Measurements from ENCODE around the gene MAML2. TPM values are rescaled to one million over a fixed set of nuclear protein-coding genes. Genes with fewer than 3 reads are reported as not detected.
"Not testable (repeated sequence)": the region's sequence is repeated elsewhere in the genome, so short reads cannot be mapped to it uniquely, and the experiment has no call there.

Gene MAML2
- total RNA-seq, 1 donor from 2014 or later = 5.2 TPM

DNA sequence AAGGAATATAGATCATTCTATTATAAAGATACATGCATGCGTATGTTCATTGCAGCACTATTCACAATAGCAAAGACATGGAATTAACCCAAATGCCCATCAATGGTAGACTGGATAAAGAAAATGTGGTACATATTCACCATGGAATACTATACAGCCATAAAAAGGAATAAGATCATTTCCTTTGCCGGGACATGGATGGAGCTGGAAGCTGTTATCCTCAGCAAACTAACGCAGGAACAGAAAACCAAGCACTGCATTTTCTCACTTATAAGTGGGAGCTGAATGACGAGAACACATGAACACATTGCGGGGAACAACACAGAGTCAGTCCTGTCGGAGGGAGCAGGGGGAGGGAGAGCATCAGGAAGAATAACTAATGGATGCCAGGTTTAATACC is 57.0 kb downstream of the MAML2 start:
- not testable (repeated sequence) for H3K27me3 ChIP-seq (ENCODE audit: control insufficient read depth in 3 of 3, insufficient read depth in 3 of 3, low read length in 3 of 3); H3K36me3 ChIP-seq (ENCODE audit: control insufficient read depth in 3 of 3, insufficient read depth in 3 of 3, low read length in 3 of 3); H3K9ac ChIP-seq (ENCODE audit: low read depth in 1 of 3, low read length in 3 of 3); H3K4me3 ChIP-seq (ENCODE audit: low read length in 3 of 3); H3K9me3 ChIP-seq (ENCODE audit: control insufficient read depth in 3 of 3, low read length in 3 of 3); H3K27ac ChIP-seq (ENCODE audit: low read depth, low read length); H3K4me1 ChIP-seq (ENCODE audit: control insufficient read depth in 3 of 3, insufficient read depth in 3 of 3, low read length in 3 of 3)

DNA sequence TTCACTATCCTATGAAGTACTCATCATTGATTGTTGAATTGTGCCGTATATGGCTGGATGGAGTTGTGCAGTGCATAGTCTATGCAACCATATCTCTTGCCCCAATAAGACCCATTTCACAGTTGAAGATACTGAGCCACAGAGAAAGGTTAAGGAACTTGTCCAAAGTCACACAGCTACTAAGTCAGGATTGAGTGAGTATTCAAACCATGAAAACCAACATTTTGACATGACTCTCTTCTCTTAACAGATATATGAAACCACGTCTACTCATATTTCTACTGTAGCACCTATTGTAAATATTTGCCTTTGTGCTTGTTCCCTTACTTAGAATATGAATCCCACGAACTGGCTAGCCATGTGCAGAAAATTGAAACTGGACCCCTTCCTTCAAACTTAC is 58.1 kb downstream of the MAML2 start:
- Histone ChIP-seq H3K4me3 (ENCODE audit: low read length in 3 of 3) (no peak overlapping the region), H3K27ac (ENCODE audit: low read depth, low read length) (no peak overlapping the region), H3K4me1 (ENCODE audit: control insufficient read depth in 3 of 3, insufficient read depth in 3 of 3, low read length in 3 of 3) (no peaks in the 10 kb centered on the region), H3K9ac (ENCODE audit: low read depth in 1 of 3, low read length in 3 of 3) (no peak overlapping the region), H3K9me3 (ENCODE audit: control insufficient read depth in 3 of 3, low read length in 3 of 3) (no peaks in the 10 kb centered on the region), H3K36me3 (ENCODE audit: control insufficient read depth in 3 of 3, insufficient read depth in 3 of 3, low read length in 3 of 3) (no peaks in the 10 kb centered on the region), H3K27me3 (ENCODE audit: control insufficient read depth in 3 of 3, insufficient read depth in 3 of 3, low read length in 3 of 3) (no peaks in the 10 kb centered on the region)

DNA sequence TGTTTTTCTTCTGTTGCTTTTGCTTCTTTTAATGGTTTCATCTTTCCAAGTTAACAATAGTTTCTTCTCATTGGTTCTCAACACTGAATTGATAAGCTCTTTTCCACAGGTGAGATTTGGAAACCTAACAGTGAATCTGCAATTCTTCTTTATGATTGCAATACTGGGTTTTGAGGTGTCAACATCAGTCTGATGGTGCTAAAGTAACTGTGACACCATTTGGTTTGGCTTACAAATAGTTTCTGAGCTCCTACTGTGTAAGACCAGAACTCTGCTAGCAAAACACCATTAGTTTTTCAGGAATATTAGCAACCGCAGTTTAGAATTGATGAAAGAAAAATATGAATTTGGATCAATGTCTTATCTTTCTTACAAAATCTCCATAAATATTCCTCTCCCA is 58.6 kb downstream of the MAML2 start:
- Histone ChIP-seq H3K9ac (ENCODE audit: low read depth in 1 of 3, low read length in 3 of 3) (no peak overlapping the region), H3K4me1 (ENCODE audit: control insufficient read depth in 3 of 3, insufficient read depth in 3 of 3, low read length in 3 of 3) (no peaks in the 10 kb centered on the region), H3K4me3 (ENCODE audit: low read length in 3 of 3) (no peak overlapping the region), H3K36me3 (ENCODE audit: control insufficient read depth in 3 of 3, insufficient read depth in 3 of 3, low read length in 3 of 3) (no peaks in the 10 kb centered on the region), H3K27ac (ENCODE audit: low read depth, low read length) (no peak overlapping the region), H3K9me3 (ENCODE audit: control insufficient read depth in 3 of 3, low read length in 3 of 3) (no peaks in the 10 kb centered on the region), H3K27me3 (ENCODE audit: control insufficient read depth in 3 of 3, insufficient read depth in 3 of 3, low read length in 3 of 3) (no peaks in the 10 kb centered on the region)

DNA sequence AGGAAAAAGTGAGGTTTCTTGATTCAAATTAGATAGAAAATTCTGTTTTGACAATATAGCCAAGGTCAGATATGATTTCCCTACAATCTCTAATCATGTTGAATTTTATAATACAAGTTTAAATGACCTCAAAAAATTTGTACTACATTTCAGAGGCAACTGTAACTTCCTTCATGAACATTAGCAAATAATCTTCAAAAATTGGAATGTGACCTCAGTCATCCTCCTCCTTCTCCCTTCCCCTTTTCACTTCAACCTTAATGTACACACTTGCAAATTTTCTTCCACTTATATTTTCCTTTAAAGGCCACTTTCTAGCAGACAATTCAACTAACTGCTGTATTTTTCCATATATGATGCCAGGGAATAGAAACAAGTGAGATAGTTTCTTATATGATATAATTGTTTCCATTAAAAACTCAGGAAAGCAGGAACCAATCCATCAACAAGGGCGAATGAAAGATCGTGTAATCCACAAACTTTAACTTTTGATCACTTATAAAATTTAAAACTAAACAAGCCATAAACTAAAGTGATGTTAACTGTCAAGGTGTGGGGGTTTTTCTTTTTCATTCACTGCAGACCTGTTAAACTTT is 60.3 kb downstream of the MAML2 start:
- H3K27me3 ChIP-seq (ENCODE audit: control insufficient read depth in 3 of 3, insufficient read depth in 3 of 3, low read length in 3 of 3) = no peaks in the 10 kb centered on the region
- H3K4me1 ChIP-seq (ENCODE audit: control insufficient read depth in 3 of 3, insufficient read depth in 3 of 3, low read length in 3 of 3) = no peaks in the 10 kb centered on the region
- no peak overlapping the region for H3K27ac ChIP-seq (ENCODE audit: low read depth, low read length)
- no peaks in the 10 kb centered on the region for H3K9me3 ChIP-seq (ENCODE audit: control insufficient read depth in 3 of 3, low read length in 3 of 3)
- H3K9ac ChIP-seq (ENCODE audit: low read depth in 1 of 3, low read length in 3 of 3) = no peak overlapping the region
- no peak overlapping the region for H3K4me3 ChIP-seq (ENCODE audit: low read length in 3 of 3)
- no peaks in the 10 kb centered on the region for H3K36me3 ChIP-seq (ENCODE audit: control insufficient read depth in 3 of 3, insufficient read depth in 3 of 3, low read length in 3 of 3)

DNA sequence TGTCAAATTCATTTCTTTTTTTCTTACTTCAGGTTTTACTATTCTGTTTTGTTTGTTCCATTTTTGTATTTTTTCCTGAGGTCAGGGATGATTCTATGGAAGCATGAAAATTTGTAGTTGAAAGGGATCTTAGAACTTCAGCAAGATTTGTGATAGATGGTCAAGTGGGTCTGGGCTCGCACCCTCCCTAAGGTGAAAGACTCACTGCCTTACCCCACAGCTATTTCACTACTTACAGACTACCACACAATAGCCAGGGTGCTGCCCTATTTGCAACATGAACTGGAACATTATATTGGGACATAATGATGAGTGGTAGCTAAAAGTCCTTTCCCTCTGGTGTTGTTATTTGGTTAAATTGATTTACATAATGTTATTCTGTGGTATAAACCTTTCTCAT is 62.6 kb downstream of the MAML2 start:
- no peaks in the 10 kb centered on the region for H3K4me1 ChIP-seq (ENCODE audit: control insufficient read depth in 3 of 3, insufficient read depth in 3 of 3, low read length in 3 of 3)
- H3K27ac ChIP-seq (ENCODE audit: low read depth, low read length) = no peak overlapping the region
- no peak overlapping the region for H3K4me3 ChIP-seq (ENCODE audit: low read length in 3 of 3)
- no peaks in the 10 kb centered on the region for H3K27me3 ChIP-seq (ENCODE audit: control insufficient read depth in 3 of 3, insufficient read depth in 3 of 3, low read length in 3 of 3)
- H3K36me3 ChIP-seq (ENCODE audit: control insufficient read depth in 3 of 3, insufficient read depth in 3 of 3, low read length in 3 of 3) = no peaks in the 10 kb centered on the region
- no peak overlapping the region for H3K9ac ChIP-seq (ENCODE audit: low read depth in 1 of 3, low read length in 3 of 3)
- no peaks in the 10 kb centered on the region for H3K9me3 ChIP-seq (ENCODE audit: control insufficient read depth in 3 of 3, low read length in 3 of 3)

DNA sequence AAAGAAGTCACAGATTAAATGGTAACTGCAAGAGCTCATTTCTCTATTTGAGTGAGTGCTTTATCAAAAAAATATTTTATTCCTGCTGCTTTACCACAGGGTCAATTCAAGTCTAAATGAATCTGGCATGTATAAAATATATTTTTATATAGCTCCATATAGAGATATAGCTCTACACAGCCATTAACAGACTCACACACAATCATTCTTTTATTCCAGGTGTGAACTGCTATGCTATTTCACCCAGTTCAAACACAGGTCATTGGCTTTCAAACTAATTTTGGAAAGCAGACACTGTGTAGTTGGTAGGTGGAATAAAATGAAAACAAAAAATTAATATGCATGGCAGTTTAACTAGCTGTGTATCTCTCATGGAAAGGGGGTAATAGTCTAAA is 63.1 kb downstream of the MAML2 start:
- H3K9ac ChIP-seq (ENCODE audit: low read depth in 1 of 3, low read length in 3 of 3) = no peak overlapping the region
- no peaks in the 10 kb centered on the region for H3K4me1 ChIP-seq (ENCODE audit: control insufficient read depth in 3 of 3, insufficient read depth in 3 of 3, low read length in 3 of 3)

DNA sequence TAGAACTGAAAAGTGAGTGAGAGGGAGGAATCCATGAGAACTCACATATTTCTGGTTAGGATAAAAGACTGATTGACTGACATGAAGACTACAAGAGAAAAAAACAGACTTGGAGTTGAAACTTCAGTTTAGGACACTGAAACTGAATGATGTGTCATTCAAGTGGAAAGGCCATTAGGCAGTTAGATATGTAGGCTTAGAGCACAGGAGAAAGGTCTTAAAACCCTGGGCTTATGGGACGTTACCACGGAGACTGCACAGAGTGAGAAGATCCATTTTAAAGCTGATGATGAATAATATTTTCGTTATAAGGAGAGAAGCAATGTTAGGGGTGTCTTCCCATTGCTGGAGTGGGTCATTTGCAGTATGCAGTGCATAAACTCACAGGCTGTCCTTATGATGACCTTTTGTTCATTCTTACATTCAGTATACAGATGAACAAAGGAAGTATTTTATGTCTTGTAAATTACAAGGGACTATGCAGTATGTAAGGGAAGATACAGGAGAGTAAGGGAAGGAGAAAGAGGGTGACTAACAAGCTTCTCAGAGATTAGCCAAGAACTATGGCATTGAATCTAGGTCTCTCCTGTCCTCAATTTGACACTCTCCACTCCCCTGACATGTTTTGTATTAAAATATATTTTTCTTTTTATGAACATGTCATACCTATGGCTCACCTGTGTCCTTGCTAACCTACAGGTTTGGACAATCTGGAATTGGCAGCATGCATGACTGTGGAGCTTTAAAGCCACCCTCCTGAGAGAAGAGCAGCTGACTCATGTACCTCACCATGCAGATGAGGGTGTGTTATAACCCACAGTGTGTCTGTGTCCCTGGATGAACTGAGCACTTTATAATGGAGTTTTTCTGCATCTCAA is 63.7 kb downstream of the MAML2 start:
- no peaks in the 10 kb centered on the region for H3K4me1 ChIP-seq (ENCODE audit: control insufficient read depth in 3 of 3, insufficient read depth in 3 of 3, low read length in 3 of 3)
- no peak overlapping the region for H3K9ac ChIP-seq (ENCODE audit: low read depth in 1 of 3, low read length in 3 of 3)

More for the DNA sequence above, 63.1 kb downstream of the MAML2 start:
- Histone ChIP-seq H3K27ac (ENCODE audit: low read depth, low read length) (no peak overlapping the region), H3K4me3 (ENCODE audit: low read length in 3 of 3) (no peak overlapping the region), H3K36me3 (ENCODE audit: control insufficient read depth in 3 of 3, insufficient read depth in 3 of 3, low read length in 3 of 3) (no peaks in the 10 kb centered on the region), H3K9me3 (ENCODE audit: control insufficient read depth in 3 of 3, low read length in 3 of 3) (no peaks in the 10 kb centered on the region), H3K27me3 (ENCODE audit: control insufficient read depth in 3 of 3, insufficient read depth in 3 of 3, low read length in 3 of 3) (no peaks in the 10 kb centered on the region)

DNA sequence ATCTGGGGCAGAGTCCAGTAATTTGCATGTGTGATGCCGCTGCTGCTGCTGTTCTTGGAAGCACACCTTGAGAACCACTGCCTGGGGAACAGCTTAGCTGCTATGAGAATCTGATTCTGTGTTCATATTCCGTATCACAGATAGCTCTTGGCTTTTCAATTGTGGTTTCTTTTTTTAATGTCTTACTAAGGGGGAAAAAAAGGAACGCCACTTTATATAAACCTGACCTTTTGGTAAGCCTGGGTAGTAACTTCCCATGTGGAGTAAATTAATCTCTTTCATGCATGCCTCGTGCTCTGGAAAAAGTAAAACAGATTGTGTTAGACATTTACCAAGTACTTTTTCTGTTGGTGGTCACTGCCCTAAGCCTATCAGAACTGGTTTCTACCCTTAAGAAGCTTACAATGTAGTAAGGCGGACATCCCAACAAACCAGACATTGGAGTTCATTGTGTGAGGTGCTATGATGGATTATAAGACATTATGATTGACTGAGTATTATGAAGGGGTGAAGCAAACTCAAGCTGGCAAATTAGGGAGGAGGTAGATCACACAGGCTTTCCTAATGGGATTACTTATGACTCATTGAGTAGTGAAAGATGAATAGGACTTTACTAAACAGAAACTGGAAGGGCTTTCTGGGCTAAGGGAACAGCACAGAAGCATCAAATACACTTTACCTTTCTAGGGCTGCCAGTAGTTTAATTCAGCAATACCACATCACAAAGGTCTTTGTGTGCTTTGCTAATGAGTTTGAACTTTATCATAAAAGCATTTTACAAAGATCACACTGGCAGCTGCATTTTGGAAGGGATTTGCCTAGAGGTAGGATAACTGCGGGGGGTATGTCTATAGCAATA is 64.7 kb downstream of the MAML2 start:
- Histone ChIP-seq H3K9ac (ENCODE audit: low read depth in 1 of 3, low read length in 3 of 3) (no peak overlapping the region), H3K27me3 (ENCODE audit: control insufficient read depth in 3 of 3, insufficient read depth in 3 of 3, low read length in 3 of 3) (no peaks in the 10 kb centered on the region), H3K27ac (ENCODE audit: low read depth, low read length) (no peak overlapping the region), H3K36me3 (ENCODE audit: control insufficient read depth in 3 of 3, insufficient read depth in 3 of 3, low read length in 3 of 3) (no peaks in the 10 kb centered on the region), H3K4me3 (ENCODE audit: low read length in 3 of 3) (no peak overlapping the region), H3K9me3 (ENCODE audit: control insufficient read depth in 3 of 3, low read length in 3 of 3) (no peaks in the 10 kb centered on the region), H3K4me1 (ENCODE audit: control insufficient read depth in 3 of 3, insufficient read depth in 3 of 3, low read length in 3 of 3) (no peaks in the 10 kb centered on the region)

More for the DNA sequence above, 63.7 kb downstream of the MAML2 start:
- no peaks in the 10 kb centered on the region for H3K36me3 ChIP-seq (ENCODE audit: control insufficient read depth in 3 of 3, insufficient read depth in 3 of 3, low read length in 3 of 3)
- no peak overlapping the region for H3K27ac ChIP-seq (ENCODE audit: low read depth, low read length)
- no peaks in the 10 kb centered on the region for H3K9me3 ChIP-seq (ENCODE audit: control insufficient read depth in 3 of 3, low read length in 3 of 3)
- H3K27me3 ChIP-seq (ENCODE audit: control insufficient read depth in 3 of 3, insufficient read depth in 3 of 3, low read length in 3 of 3) = no peaks in the 10 kb centered on the region
- H3K4me3 ChIP-seq (ENCODE audit: low read length in 3 of 3) = no peak overlapping the region

DNA sequence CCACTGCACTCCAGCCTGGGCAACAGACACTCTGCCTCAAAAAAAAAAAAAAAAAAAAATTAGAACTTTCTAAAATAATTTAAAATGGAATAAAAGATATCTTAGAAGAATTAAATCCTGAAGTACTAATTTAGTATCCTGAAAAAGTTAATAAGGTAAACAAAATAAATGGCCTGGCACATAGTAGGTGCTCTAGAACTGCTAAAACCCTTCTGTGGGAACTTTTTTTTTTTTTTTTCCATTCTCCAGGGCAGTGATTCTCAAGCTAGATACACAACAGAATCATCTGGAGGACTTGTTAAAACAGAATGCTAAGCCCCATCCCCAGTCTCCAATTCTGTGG is 65.3 kb downstream of the MAML2 start:
- Histone ChIP-seq H3K27ac (ENCODE audit: low read depth, low read length) (no peak overlapping the region), H3K27me3 (ENCODE audit: control insufficient read depth in 3 of 3, insufficient read depth in 3 of 3, low read length in 3 of 3) (no peaks in the 10 kb centered on the region), H3K9me3 (ENCODE audit: control insufficient read depth in 3 of 3, low read length in 3 of 3) (no peaks in the 10 kb centered on the region), H3K4me3 (ENCODE audit: low read length in 3 of 3) (no peak overlapping the region), H3K4me1 (ENCODE audit: control insufficient read depth in 3 of 3, insufficient read depth in 3 of 3, low read length in 3 of 3) (peaks cover 0 to 2% (median 0%) of the 10 kb centered on the region in 3 donors), H3K36me3 (ENCODE audit: control insufficient read depth in 3 of 3, insufficient read depth in 3 of 3, low read length in 3 of 3) (no peaks in the 10 kb centered on the region), H3K9ac (ENCODE audit: low read depth in 1 of 3, low read length in 3 of 3) (no peak overlapping the region)

DNA sequence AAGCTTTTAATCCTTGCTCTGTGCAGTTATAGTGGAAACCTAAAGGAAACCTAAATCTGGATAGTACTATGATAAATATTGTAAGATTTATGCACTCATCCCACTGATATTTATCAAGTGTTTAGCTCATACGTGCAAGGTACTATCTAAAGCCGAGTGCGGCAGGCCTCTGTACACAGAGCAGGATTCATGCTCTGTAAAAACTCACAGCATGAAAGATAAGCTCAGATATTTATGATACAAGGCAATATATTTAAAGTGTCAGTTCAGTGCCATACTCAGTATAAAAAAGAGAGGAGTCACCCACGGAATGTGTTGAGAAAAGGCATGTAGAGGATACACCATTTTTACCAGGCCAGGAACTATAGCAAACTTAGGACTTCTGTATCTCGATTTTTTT is 66.2 kb downstream of the MAML2 start:
- Histone ChIP-seq H3K4me1 (ENCODE audit: control insufficient read depth in 3 of 3, insufficient read depth in 3 of 3, low read length in 3 of 3) (peaks cover 0 to 4% (median 0%) of the 10 kb centered on the region in 3 donors), H3K9me3 (ENCODE audit: control insufficient read depth in 3 of 3, low read length in 3 of 3) (no peaks in the 10 kb centered on the region), H3K27ac (ENCODE audit: low read depth, low read length) (no peak overlapping the region), H3K36me3 (ENCODE audit: control insufficient read depth in 3 of 3, insufficient read depth in 3 of 3, low read length in 3 of 3) (no peaks in the 10 kb centered on the region), H3K9ac (ENCODE audit: low read depth in 1 of 3, low read length in 3 of 3) (no peak overlapping the region), H3K4me3 (ENCODE audit: low read length in 3 of 3) (no peak overlapping the region), H3K27me3 (ENCODE audit: control insufficient read depth in 3 of 3, insufficient read depth in 3 of 3, low read length in 3 of 3) (no peaks in the 10 kb centered on the region)
